NT2/D1 (cell line): ENCODE results near the gene SLC16A12.

Experiments
- DNase-seq: peaks from one replicate; pipeline ENCODE4 v3.0.0-alpha.2; 2011; ENCODE audit warnings: low read depth, low spot score
- H3K27me3 ChIP-seq: 2 replicates; pipeline ENCODE4 v1.6.0; 2011; ENCODE audit warnings: mild to moderate bottlenecking; ENCODE audit not compliant: insufficient read length, insufficient read depth
- H3K36me3 ChIP-seq: 2 replicates; pipeline ENCODE4 v1.6.1; 2011; ENCODE audit warnings: mild to moderate bottlenecking, low read length, mixed read lengths; ENCODE audit not compliant: insufficient read depth, insufficient read length
- H3K4me1 ChIP-seq: 2 replicates; pipeline ENCODE4 v1.5.1; 2011; ENCODE audit not compliant: insufficient read depth, insufficient read length
- H3K4me3 ChIP-seq: 2 replicates; pipeline ENCODE4 v1.5.1; 2011; ENCODE audit warnings: low read depth; ENCODE audit not compliant: insufficient read length
- H3K9ac ChIP-seq: 2 replicates; pipeline ENCODE4 v1.6.0; 2011; ENCODE audit warnings: low read depth; ENCODE audit not compliant: insufficient read length
- H3K9me3 ChIP-seq: 2 replicates; pipeline ENCODE4 v1.5.1; 2011; ENCODE audit warnings: mild to moderate bottlenecking, low read length; ENCODE audit not compliant: insufficient read depth
- SUZ12 ChIP-seq: IDR thresholded peaks from 2 replicates; pipeline ENCODE4 v1.6.1; 2011; ENCODE audit not compliant: insufficient read length, insufficient read depth; ENCODE audit errors: extremely low read depth
- YY1 ChIP-seq: IDR thresholded peaks from 2 replicates; pipeline ENCODE4 v1.6.1; 2011; ENCODE audit not compliant: insufficient read length, insufficient read depth
- ZNF274 ChIP-seq: IDR thresholded peaks from 2 replicates; pipeline ENCODE4 v1.6.1; 2011; ENCODE audit warnings: mild to moderate bottlenecking, low read depth, low read length

SLC16A12 gene

DNA sequence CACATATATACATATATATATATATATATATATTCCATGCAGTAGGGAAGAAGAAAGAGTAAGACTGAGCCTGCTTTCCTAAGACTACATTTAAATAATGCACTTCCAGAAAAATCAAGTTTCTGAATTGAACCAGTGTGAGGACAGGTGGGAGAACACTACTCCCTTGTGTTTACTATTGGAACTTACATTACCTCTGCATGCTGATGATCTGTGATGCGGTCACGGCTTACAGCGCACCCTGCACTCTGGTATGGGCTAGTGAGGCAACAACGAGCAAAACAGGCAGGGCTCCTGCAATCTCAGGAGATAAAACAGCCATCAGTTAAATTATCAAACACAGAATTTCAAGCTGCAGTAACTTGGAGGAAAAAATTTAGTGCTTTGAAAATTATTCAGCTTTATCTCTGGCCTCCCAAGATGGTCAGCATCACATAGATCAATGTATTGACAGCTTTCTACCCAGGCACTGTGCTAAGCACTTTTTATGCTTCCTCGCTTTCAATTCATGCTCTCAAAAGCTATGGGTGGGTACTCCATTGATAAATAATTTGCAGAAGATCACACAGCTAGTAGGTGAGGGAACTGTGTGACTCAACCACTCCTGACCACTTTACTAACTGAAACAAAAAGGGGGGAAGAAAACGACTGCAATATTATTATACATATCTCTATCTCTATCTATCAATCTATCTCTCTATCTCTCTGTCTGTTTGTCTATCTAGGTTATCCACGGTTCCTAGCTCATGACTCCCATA lies 20.5 kb upstream of the SLC16A12 start:
- Histone ChIP-seq H3K36me3 (no peaks in the 10 kb centered on the region), H3K27me3 (no peaks in the 10 kb centered on the region), H3K4me1 (no peaks in the 10 kb centered on the region), H3K9me3 (no peaks in the 10 kb centered on the region), H3K4me3 (no peak overlapping the region), H3K9ac (no peak overlapping the region)
- TF ChIP-seq YY1 (no peak), SUZ12 (no peak), ZNF274 (no peak)
- DNase-seq, result no peak

DNA sequence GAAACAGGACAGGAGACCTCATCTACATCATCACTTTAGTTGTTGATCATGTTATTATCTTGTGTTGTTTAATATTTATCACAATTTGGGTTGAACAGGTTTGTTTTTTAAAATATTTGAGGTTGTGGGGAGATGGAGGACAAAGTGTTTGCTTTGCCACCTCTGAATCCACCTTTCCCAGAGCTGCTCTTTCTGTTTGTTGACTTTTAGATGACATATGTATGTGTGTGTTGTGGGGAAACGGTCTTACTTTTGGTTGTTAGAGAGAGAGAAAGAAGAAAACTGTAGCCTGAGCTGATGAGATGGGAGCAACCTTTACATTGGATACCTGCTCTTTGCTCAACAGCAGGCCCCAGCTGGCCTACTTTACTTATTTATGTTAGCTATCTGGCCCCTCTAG lies 19.0 kb upstream of the SLC16A12 start:
- no peak for DNase-seq
- H3K36me3 ChIP-seq, result no peaks in the 10 kb centered on the region
- TF ChIP-seq YY1, result no peak
- TF ChIP-seq ZNF274, result no peak
- no peak for TF ChIP-seq SUZ12

GRCh38 chr10:89553064-89553734 lies 17.8 kb upstream of the SLC16A12 start:
- Histone ChIP-seq H3K4me1 (no peaks in the 10 kb centered on the region), H3K4me3 (no peak overlapping the region), H3K36me3 (no peaks in the 10 kb centered on the region), H3K9ac (no peak overlapping the region), H3K27me3 (no peaks in the 10 kb centered on the region), H3K9me3 (no peaks in the 10 kb centered on the region)
- no peak for DNase-seq
- TF ChIP-seq YY1 (no peak), ZNF274 (no peak), SUZ12 (no peak)

More for the DNA sequence above, 19.0 kb upstream of the SLC16A12 start:
- Histone ChIP-seq H3K4me1 (no peaks in the 10 kb centered on the region), H3K27me3 (no peaks in the 10 kb centered on the region), H3K9me3 (no peaks in the 10 kb centered on the region), H3K4me3 (no peak overlapping the region), H3K9ac (no peak overlapping the region)

DNA sequence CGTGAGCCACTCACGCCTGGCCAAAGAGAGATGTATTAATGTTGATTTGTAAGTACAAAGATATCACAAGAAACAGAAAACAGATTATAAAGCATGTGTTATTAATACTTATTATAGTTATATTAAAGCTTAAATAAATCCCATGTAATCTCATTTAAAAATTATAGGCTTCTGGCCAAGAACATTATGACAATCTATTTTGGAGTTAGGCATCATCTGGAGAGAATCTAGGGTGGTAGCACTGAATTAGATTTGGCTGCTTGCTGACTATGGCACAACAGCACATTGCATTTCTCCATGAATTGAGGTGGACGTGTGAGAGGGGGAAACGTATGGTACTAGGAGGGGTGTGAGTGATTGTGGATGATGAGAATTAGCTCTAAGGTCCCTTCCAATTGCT lies 16.8 kb upstream of the SLC16A12 start:
- no peaks in the 10 kb centered on the region for H3K4me1 ChIP-seq
- H3K9ac ChIP-seq, result no peak overlapping the region
- DNase-seq, result no peak
- no peaks in the 10 kb centered on the region for H3K36me3 ChIP-seq
- H3K9me3 ChIP-seq, result no peaks in the 10 kb centered on the region
- TF ChIP-seq ZNF274 (no peak), SUZ12 (no peak)
- no peaks in the 10 kb centered on the region for H3K27me3 ChIP-seq
- no peak overlapping the region for H3K4me3 ChIP-seq

GRCh38 chr10:89550509-89550908 lies 15.1 kb upstream of the SLC16A12 start:
- no peaks in the 10 kb centered on the region for H3K36me3 ChIP-seq
- H3K9me3 ChIP-seq, result no peaks in the 10 kb centered on the region
- DNase-seq, result no peak

DNA sequence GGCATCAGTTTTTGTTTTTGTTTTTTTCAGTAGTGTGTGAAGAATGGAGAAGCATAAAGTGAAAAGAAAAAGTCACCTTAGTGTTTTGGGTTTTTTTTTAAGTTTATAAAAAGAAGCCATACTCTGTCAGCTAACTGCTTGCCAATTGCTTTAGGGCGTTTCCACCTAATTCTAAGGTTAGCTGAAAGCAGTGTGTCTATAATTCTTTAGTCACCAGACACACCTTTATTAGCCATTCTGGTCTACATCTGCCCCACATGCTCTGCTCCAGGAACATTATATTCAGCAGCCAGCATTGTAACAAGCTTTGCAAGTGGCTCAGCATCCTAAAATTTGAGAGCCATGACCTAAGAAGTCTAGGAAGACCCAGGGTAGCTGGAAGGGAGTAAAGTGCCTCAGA lies 14.1 kb upstream of the SLC16A12 start:
- DNase-seq, result no peak
- H3K4me3 ChIP-seq, result no peak overlapping the region
- TF ChIP-seq ZNF274, result no peak
- no peak for TF ChIP-seq YY1
- TF ChIP-seq SUZ12, result no peak
- H3K27me3 ChIP-seq, result no peaks in the 10 kb centered on the region
- H3K36me3 ChIP-seq, result no peaks in the 10 kb centered on the region
- no peaks in the 10 kb centered on the region for H3K4me1 ChIP-seq
- no peak overlapping the region for H3K9ac ChIP-seq
- H3K9me3 ChIP-seq, result no peaks in the 10 kb centered on the region

More at GRCh38 chr10:89550509-89550908, 15.1 kb upstream of the SLC16A12 start:
- Histone ChIP-seq H3K27me3 (no peaks in the 10 kb centered on the region), H3K4me1 (no peaks in the 10 kb centered on the region), H3K9ac (no peak overlapping the region), H3K4me3 (no peak overlapping the region)
- TF ChIP-seq SUZ12 (no peak), ZNF274 (no peak), YY1 (no peak)

DNA sequence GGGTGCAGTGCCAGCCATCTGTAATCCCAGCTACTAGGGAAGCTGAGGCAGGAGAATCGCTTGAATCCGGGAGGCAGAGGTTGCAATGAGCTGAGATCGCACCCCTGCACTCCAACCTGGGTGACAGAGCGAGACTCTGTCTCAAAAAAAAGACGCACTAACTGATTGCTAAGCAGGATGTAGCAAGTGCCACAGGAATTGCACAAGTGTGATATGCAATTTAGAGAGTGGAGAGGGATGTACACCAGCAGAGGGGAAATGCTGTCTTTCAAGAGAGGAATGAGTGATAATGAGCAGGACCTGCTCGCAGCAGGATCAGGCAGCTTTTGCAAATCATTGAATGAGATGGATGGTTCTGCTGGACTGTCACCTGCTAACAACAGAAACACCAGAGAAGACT lies 13.3 kb upstream of the SLC16A12 start:
- Histone ChIP-seq H3K27me3 (no peaks in the 10 kb centered on the region), H3K9ac (no peak overlapping the region), H3K9me3 (no peaks in the 10 kb centered on the region), H3K4me1 (no peaks in the 10 kb centered on the region), H3K36me3 (no peaks in the 10 kb centered on the region), H3K4me3 (no peak overlapping the region)
- no peak for TF ChIP-seq ZNF274
- no peak for TF ChIP-seq YY1
- no peak for TF ChIP-seq SUZ12
- no peak for DNase-seq
